Endodermal cell (in vitro differentiated cells): Measurements from ENCODE around the gene PSORS1C1. TPM values are rescaled to one million over a fixed set of nuclear protein-coding genes. Genes with fewer than 3 reads are reported as not detected.
"Not testable (repeated sequence)": the region's sequence is repeated elsewhere in the genome, so short reads cannot be mapped to it uniquely, and the experiment has no call there.

Experiments used
- DNase-seq: peaks from one replicate; pipeline ENCODE4 v3.0.0-alpha.2; 2017
- H3K27ac ChIP-seq: 2 replicates; pipeline ENCODE4 v1.5.1; 2013; ENCODE audit warnings: mild to moderate bottlenecking, low read depth, low read length, moderate library complexity
- H3K27me3 ChIP-seq: 2 replicates; pipeline ENCODE4 v1.6.1; 2013; ENCODE audit warnings: mild to moderate bottlenecking, low read length, moderate library complexity; ENCODE audit not compliant: insufficient read depth, control insufficient read depth, poor library complexity, severe bottlenecking
- H3K36me3 ChIP-seq: 2 replicates; pipeline ENCODE4 v1.7.0; 2013; ENCODE audit warnings: mild to moderate bottlenecking, low read length, moderate library complexity; ENCODE audit not compliant: control insufficient read depth, insufficient read depth
- H3K4me1 ChIP-seq: one replicate; pipeline ENCODE4 v1.7.0; 2013; ENCODE audit warnings: low read length; ENCODE audit not compliant: control insufficient read depth, insufficient read depth
- H3K4me3 ChIP-seq: 2 replicates; pipeline ENCODE4 v1.5.1; 2013; ENCODE audit warnings: mild to moderate bottlenecking, low read length, moderate library complexity
- H3K9ac ChIP-seq: 2 replicates; pipeline ENCODE4 v1.6.1; 2013; ENCODE audit warnings: mild to moderate bottlenecking, low read length, moderate library complexity; ENCODE audit not compliant: poor library complexity, severe bottlenecking; ENCODE audit errors: extremely low read depth
- H3K9me3 ChIP-seq: 2 replicates; pipeline ENCODE4 v1.6.1; 2013; ENCODE audit warnings: mild to moderate bottlenecking, low read length, moderate library complexity; ENCODE audit not compliant: control insufficient read depth
- H3K27ac Mint-ChIP-seq: 2 replicates; pipeline ENCODE4 v1.8.0; 2020; ENCODE audit warnings: mixed read lengths
- H3K27me3 Mint-ChIP-seq: 2 replicates; pipeline ENCODE4 v1.8.0; 2021; ENCODE audit warnings: mild to moderate bottlenecking, mixed read lengths; ENCODE audit not compliant: insufficient read depth
- H3K36me3 Mint-ChIP-seq: 2 replicates; pipeline ENCODE4 v1.8.0; 2020; ENCODE audit warnings: low read depth, mixed read lengths
- H3K4me1 Mint-ChIP-seq: 2 replicates; pipeline ENCODE4 v1.8.0; 2020; ENCODE audit warnings: mixed read lengths
- H3K4me3 Mint-ChIP-seq: 2 replicates; pipeline ENCODE4 v1.8.0; 2020; ENCODE audit warnings: mild to moderate bottlenecking, moderate library complexity, mixed read lengths
- H3K9me3 Mint-ChIP-seq: 2 replicates; pipeline ENCODE4 v1.8.0; 2020; ENCODE audit warnings: mild to moderate bottlenecking, mixed read lengths
- CTCF ChIP-seq: fragments of 200-600 bp; sonication (generic); conservative IDR thresholded peaks from 2 replicates; pipeline ENCODE4 v1.5.0; 2021; ENCODE audit warnings: antibody characterized with exemption, mild to moderate bottlenecking
- WGBS, 2 experiments: methylation state at CpG; one replicate each; pipeline versions ENCODE4 v1.1.5 to v1.1.7; 2013; ENCODE audit warnings: missing lambda C conversion rate in 2 of 2, mixed read lengths in 1 of 2; ENCODE audit not compliant: insufficient coverage in 1 of 2, insufficient read length in 1 of 2; 5-methylcytosine and 5-hydroxymethylcytosine counted together
- total RNA-seq, 2 donors: library from RNA; stranded (reverse); fragmentation: NEBNext Ultra II Directional in 1 of 2; extraction: Animal tissue kit (Norgen Biotek cat#: 25700) in 1 of 2; gene quantifications; 2 replicates in 1 of 2; 3 replicates in 1 of 2; pipeline ENCODE4 v1.2.1, GENCODE V29; 2021

PSORS1C1 gene
- total RNA-seq, 2 donors from 2014 or later, result 1.1 to 1.2 TPM

DNA sequence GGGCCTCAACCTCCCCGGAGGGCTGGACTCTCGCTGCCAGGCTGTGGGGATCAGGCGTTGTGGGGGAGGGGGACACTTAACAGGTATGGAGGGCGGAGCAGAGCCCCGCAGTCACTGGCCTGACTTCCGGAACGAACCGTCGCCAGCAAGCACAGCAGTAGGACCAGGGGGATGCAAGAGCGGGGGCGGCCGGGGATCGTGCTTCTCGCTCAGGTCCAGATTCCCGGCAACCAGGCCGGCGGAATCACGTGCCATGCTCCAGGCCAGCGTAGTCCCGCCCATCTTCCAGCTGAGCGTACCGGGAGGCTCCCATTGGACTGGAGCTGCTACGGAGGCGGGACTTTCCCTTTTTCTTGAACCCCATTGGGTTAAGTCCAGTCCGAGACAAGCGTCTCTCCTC is 65.9 kb downstream of the PSORS1C1 start:
- peak; percentile 75 for DNase-seq
- H3K4me1 Mint-ChIP-seq, result peaks cover 17% of the 10 kb centered on the region
- no peaks in the 10 kb centered on the region for H3K27me3 Mint-ChIP-seq

GRCh38 chr6:31183287-31183686 is 68.7 kb downstream of the PSORS1C1 start:
- DNase-seq, H3K27me3 Mint-ChIP-seq, H3K4me3 Mint-ChIP-seq, H3K27me3 ChIP-seq, H3K36me3 Mint-ChIP-seq, H3K9me3 Mint-ChIP-seq, H3K27ac ChIP-seq, H3K36me3 ChIP-seq, H3K4me3 ChIP-seq, H3K4me1 ChIP-seq, H3K9ac ChIP-seq, H3K9me3 ChIP-seq, H3K27ac Mint-ChIP-seq: not testable (repeated sequence)
- 92 to 100% methylated on average over 1 of the region's 2 CpGs for WGBS, 2 experiments
- H3K4me1 Mint-ChIP-seq, result peaks cover 18% of the 10 kb centered on the region

More for the DNA sequence above, 65.9 kb downstream of the PSORS1C1 start:
- H3K4me3 Mint-ChIP-seq, result no peak overlapping the region
- H3K9me3 Mint-ChIP-seq, result no peaks in the 10 kb centered on the region
- Histone ChIP-seq H3K27ac (no peak overlapping the region), H3K27me3 (no peaks in the 10 kb centered on the region), H3K4me3 (no peak overlapping the region), H3K9ac (no peak overlapping the region), H3K36me3 (no peaks in the 10 kb centered on the region), H3K4me1 (no peaks in the 10 kb centered on the region), H3K9me3 (no peaks in the 10 kb centered on the region)
- H3K36me3 Mint-ChIP-seq, result no peaks in the 10 kb centered on the region
- no peak overlapping the region for H3K27ac Mint-ChIP-seq
- TF ChIP-seq CTCF, result no peak
- 92 to 95% methylated on average over 20 to 26 of the region's 26 CpGs for WGBS, 2 experiments

DNA sequence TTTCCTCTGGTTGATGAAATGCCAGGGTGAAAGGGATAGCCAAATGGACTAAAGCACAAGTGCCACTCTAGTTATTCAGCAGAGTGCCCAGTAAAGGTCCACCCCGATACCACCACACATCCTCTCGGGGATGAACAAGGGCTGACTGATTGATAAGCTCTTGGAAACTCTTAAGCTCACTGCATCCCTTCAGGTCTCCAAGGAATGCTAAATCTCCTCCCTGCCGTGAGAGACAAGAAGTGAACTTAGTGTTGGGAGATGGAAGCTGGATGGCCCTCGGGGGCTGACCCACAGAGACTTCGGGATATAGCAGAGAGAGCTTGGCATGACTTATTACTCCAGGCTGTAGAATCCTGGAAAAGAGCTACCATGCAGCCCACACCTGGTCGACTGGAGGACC is 69.3 kb downstream of the PSORS1C1 start:
- not testable (repeated sequence) for H3K27ac Mint-ChIP-seq, H3K9me3 ChIP-seq, H3K4me3 Mint-ChIP-seq, H3K36me3 ChIP-seq, H3K27ac ChIP-seq, H3K27me3 ChIP-seq, H3K27me3 Mint-ChIP-seq, H3K4me3 ChIP-seq, H3K4me1 ChIP-seq, H3K9ac ChIP-seq, H3K9me3 Mint-ChIP-seq, H3K36me3 Mint-ChIP-seq
- peak; percentile 50 for DNase-seq
- WGBS, 2 experiments, result 66 to 81% methylated on average over 3 to 6 of the region's 6 CpGs
- peaks cover 14% of the 10 kb centered on the region for H3K4me1 Mint-ChIP-seq

- H3K9me3 Mint-ChIP-seq, H3K9ac ChIP-seq, H3K27me3 Mint-ChIP-seq, H3K4me3 ChIP-seq, DNase-seq, H3K27me3 ChIP-seq, H3K9me3 ChIP-seq, H3K36me3 ChIP-seq, H3K4me3 Mint-ChIP-seq, H3K36me3 Mint-ChIP-seq, H3K27ac Mint-ChIP-seq, H3K4me1 ChIP-seq, H3K27ac ChIP-seq: not testable (repeated sequence)
- H3K4me1 Mint-ChIP-seq, result peaks cover 14% of the 10 kb centered on the region
- WGBS, 2 experiments, result 94 to 100% methylated on average over 1 to 4 of the region's 4 CpGs
Observed at GRCh38 chr6:31185695-31186051, 71.1 kb downstream of the PSORS1C1 start.
